HG02610 (cell line): ENCODE results near the gene LRP11.
"Not testable (repeated sequence)": the region's sequence is repeated elsewhere in the genome, so short reads cannot be mapped to it uniquely, and the experiment has no call there.

Source experiments
- ATAC-seq: cut with Tn5 transposase; IDR thresholded peaks from one replicate; pipeline ENCODE4 v1.9.1; 2021; ENCODE audit warnings: mild to moderate bottlenecking, moderate library complexity; ENCODE audit not compliant: unreplicated experiment

The LRP11 gene

DNA sequence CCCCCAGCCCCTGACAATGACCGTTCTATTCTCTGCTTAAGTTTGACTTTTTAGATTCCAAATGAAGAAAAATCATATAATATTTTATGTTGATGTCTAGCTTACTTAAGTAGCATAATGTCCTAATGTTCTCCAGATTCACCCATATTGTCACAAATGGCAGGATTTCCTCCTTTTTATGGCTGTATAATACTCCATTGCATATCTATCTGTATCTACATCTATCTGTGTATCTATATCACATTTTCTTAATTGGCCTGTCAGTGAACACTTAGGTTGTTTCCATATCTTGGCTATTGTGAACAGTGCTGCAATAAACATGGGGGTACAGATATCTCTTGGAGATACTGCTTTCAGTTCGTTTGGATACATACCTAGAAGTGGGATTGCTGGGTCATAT is 7.0 kb upstream of the LRP11 start:
- ATAC-seq, result no peak

GRCh38 chr6:149869275-149869892 is 5.2 kb upstream of the LRP11 start:
- ATAC-seq, result no peak

DNA sequence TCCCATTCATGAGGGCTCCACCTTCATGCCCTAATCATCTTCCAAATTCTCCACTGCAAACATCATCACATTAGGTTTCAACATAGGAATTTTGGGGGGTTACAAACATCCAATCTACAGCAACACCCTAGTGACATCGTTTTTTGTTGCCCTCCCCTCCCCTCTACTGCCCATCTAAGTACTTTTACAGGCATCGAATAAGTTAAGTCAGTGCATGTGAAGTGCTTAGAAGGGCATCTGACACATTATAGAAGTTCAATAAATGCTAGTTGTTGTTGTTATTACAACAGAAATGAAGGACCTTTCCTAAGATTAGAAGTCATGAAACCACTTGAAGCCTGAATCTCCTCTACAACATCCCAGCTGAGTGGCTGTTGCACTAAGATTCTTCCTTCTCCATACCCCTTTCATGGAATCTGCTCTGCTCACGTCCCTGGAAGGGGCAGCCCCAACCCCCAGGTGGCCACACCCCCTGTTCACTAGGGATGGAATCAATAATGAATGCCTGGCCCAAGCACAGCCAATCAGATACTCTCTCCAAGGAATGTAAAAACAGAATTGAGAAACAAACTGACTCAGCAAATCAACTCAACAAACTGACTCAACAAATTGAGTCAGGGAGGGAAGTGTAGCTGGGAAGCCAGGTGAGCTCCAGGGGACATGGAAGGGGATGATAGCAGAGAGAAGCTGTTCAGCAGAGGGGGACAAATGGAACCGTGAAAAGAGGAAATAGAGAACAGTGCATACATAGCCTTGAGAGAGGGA is 3.9 kb upstream of the LRP11 start:
- no peak for ATAC-seq

GRCh38 chr6:149864578-149865535 is 698 bp upstream of the LRP11 start:
- peak; percentile 36 for ATAC-seq

DNA sequence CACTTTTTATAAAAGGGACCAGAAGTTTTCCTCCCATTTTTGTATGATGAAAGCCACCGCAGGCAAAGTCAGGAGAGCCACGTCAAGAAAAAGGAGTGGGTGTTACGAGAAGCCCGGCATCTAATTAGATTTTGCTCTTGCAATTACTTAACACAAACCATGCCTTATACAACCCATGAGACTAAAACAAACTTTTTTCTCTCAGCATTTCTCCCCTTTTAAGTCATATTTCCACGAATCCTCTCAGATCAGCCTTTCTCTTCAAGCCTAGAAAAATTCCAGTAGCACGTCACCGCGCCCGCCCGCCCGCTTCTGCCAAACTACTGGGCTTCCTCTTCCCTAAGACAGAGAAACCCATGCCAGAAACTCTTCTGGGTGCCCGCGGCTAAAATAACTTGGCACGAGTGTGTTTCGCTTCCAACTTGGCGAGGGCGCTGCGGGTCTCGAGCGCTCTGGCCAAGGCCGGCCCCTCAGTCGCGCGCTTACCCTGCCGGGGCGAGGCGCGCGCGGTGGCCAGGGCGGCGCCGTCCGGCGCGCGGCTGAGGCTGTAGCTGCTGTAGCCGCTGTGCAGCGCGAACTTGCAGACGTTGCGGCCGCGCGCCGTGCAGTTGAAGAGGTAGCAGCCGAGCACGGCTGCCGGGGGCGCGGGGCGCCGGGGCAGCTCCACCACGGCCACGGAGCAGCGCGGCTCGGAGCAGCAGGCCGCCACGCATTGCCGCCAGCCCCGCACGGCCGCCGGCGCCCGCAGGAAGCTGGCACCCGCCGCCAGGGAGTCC is 1.0 kb downstream of the LRP11 start:
- peak; percentile 19 for ATAC-seq

GRCh38 chr6:149862424-149862738 is 1.8 kb downstream of the LRP11 start:
- not testable (repeated sequence) for ATAC-seq

GRCh38 chr6:149861603-149862423 is 2.3 kb downstream of the LRP11 start:
- ATAC-seq, result no peak

GRCh38 chr6:149860834-149861602 is 3.1 kb downstream of the LRP11 start:
- no peak for ATAC-seq

DNA sequence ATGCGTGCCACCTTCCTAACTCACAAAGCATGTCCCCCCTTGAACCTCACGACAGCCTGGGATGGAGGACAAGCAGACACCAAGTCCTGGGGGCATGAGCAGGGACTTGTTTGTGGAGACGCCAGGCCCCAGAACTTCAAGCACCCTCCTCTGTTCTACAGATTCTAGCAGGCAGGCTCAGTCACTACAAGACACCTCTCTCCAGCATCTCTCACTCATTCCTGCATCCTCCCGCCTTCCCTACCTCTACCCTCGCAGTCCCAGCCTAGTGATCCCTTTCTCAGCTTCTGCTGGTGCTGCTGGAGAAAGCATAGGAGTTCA is 3.7 kb downstream of the LRP11 start:
- ATAC-seq, result no peak

GRCh38 chr6:149859938-149860337 is 4.2 kb downstream of the LRP11 start:
- ATAC-seq, result no peak

DNA sequence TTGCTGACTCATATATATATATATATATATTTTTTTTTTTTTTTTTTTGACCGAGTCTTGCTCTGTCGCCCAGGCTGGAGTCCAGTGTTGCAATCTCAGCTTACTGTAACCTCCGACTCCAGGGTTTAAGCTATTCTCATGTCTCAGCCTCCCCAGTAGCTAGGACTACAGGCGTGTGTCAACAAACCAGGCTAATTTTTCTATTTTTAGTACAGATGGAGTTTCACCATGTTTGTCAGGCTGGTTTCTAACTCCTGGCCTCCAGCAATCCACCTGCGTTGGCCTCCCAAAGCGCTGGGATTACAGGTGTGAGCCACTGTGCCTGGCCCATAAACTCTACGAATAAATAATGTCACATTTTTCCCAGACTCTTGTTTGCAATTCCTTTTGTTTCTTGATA is 4.8 kb downstream of the LRP11 start:
- ATAC-seq, result no peak

DNA sequence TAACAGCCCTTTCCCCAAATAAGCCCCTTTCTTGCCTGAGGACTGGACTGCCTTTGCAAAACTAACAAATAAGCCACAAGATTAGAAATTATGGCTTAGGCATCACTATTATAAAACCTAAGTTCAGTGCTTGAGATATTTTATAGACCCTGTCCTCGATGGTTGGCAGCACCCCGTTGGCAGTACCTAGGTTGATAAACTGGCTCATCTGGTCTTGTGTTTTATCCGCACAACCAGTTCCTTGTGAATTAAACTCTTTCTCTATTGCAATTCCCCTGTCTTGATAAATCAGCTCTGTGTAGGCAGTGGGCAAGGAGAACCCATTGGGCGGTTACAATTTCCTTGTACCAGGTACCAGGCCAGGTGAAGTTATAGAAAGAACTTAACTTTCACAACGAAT is 6.6 kb downstream of the LRP11 start:
- ATAC-seq, result no peak

- ATAC-seq, result no peak
Measured at GRCh38 chr6:149856256-149856994, 7.7 kb downstream of the LRP11 start.

DNA sequence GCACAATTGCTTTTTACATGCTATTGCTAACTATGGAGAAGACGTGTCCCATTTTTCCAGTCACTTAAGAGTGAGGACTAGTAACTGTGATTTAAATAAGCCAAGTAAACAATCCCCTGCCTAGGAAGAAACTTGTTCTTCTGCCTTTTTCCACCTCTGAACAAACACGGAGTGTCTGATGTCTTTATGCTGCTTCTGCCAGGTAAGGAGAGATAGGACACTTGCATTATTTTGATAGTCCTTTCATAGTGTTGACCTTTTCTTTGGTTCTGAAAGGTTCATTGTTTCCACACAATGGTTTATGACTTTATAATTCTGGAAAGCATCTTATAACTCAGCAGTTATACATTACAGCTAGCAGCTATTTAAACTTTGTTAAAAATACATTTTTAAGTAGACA is 8.4 kb downstream of the LRP11 start:
- no peak for ATAC-seq

DNA sequence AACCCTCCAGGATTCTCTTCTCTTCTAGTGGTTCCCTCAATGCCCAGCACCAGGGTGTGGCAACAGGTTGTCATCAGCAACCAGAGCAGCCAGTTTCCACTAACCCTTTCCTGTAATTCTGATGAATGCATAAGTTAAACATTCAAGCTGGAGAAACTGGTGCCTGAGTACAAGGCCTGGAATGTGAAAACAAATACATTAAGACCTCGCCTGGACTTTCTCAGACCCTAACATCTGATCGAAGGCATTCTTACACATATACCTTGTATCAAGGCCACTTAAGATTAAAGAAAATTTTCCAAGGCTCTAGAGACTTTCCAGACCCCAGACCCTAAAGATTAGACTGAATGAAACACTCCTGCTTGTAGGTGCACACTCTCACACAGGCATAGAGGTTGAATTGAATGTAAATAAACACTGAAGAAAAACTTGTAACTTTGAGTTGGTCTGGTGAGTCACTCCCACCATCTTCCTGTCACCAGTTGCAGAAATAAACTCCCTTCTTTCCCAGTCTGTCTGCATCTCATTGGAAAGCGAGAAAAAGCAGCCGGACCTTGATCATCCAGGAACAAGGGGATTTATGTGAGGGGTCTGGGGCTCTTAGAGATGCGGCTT is 9.0 kb downstream of the LRP11 start:
- no peak for ATAC-seq

GRCh38 chr6:149854532-149854931 is 9.6 kb downstream of the LRP11 start:
- ATAC-seq, result no peak

DNA sequence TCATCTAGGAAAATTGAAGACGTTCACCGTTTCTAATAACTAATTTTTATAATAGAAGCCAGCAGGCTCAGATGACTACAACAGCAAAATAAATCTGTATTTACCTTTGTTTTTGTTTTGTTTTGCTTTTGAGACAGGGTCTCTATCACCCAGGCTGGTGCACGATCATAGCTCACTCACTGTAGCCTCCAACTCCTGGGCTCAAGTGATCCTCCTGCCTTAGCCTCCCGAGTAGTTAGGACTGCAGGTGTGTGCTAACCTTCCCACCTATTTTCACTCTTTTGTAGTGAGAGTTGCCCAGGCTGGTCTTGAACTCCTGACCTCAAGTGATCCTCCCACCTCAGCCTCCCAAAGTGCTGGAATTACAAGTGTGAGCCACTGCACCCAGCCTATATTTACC is 10.1 kb downstream of the LRP11 start:
- not testable (repeated sequence) for ATAC-seq

DNA sequence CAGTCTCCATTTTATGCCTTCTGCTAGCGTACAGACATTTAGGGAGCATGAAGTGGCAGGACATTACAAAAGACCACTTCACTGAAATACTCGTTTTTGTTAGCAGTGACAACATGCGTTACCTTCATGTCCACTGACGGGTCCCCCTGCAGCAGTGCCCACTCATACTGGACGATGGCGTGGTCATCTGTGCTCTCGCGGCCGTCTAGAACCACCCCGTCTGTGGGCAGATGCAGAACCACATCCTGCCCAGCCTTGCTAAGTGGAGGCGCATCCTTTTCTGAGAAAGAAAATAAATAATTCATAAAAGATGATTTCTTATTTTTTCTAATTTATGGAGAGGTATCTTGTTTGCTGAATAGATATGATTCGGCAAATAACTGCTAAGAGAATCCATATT is 11.3 kb downstream of the LRP11 start:
- ATAC-seq, result no peak
